ENCODE data around the gene CD53. TPM values are rescaled to one million over a fixed set of nuclear protein-coding genes. Genes with fewer than 3 reads are reported as not detected.
"Not testable (repeated sequence)": the region's sequence is repeated elsewhere in the genome, so short reads cannot be mapped to it uniquely, and the experiment has no call there.

The CD53 gene
- total RNA-seq, 1 donor from 2014 or later: not detected

DNA sequence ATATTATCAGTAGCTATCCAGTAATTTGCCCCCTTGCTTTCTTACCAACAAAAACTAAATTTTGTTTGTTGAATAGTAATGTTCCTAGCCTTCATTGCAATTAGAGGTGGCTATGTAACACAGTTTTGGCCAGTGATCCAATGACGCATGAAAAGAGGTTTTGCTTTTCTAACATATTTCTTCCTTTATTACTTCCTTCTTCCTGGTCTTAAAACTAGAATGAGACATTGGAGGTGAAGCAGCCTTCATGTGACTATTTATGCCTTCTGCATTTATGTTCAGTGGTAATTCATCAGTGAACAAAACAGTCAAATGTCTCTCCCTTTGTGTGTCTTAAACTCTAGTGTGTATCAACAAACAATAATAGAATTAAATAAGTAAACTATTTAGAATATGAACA, 55.2 kb downstream of the CD53 start:
- no peak overlapping the region for H3K27ac ChIP-seq
- H2AFZ ChIP-seq (replicated peaks): no peak overlapping the region
- H3K79me2 ChIP-seq (ENCODE audit: low read depth): no peaks in the 10 kb centered on the region
- no peak overlapping the region for H3K9ac ChIP-seq
- no peak overlapping the region for H3K27ac Mint-ChIP-seq
- H3K27me3 Mint-ChIP-seq (ENCODE audit: insufficient read depth, low read depth): peaks cover 2% of the 10 kb centered on the region
- H3K4me1 ChIP-seq: no peaks in the 10 kb centered on the region
- H3K36me3 ChIP-seq: no peaks in the 10 kb centered on the region
- H3K9me3 Mint-ChIP-seq: peaks cover 2% of the 10 kb centered on the region
- no peaks in the 10 kb centered on the region for H4K20me1 ChIP-seq (ENCODE audit: low read depth)
- TF ChIP-seq EZH2phosphoT487 (IDR thresholded peaks at IDR 0.05) (no peak), EZH2 (IDR thresholded peaks at IDR 0.05) (no peak)
- TF ChIP-seq, protein P1, sequence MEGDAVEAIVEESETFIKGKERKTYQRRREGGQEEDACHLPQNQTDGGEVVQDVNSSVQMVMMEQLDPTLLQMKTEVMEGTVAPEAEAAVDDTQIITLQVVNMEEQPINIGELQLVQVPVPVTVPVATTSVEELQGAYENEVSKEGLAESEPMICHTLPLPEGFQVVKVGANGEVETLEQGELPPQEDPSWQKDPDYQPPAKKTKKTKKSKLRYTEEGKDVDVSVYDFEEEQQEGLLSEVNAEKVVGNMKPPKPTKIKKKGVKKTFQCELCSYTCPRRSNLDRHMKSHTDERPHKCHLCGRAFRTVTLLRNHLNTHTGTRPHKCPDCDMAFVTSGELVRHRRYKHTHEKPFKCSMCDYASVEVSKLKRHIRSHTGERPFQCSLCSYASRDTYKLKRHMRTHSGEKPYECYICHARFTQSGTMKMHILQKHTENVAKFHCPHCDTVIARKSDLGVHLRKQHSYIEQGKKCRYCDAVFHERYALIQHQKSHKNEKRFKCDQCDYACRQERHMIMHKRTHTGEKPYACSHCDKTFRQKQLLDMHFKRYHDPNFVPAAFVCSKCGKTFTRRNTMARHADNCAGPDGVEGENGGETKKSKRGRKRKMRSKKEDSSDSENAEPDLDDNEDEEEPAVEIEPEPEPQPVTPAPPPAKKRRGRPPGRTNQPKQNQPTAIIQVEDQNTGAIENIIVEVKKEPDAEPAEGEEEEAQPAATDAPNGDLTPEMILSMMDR (IDR thresholded peaks at IDR 0.05): no peak
- H3K9me3 ChIP-seq (ENCODE audit: low read depth): no peaks in the 10 kb centered on the region
- no peaks in the 10 kb centered on the region for H3K27me3 ChIP-seq
- H3F3A ChIP-seq (ENCODE audit: low read depth): no peaks in the 10 kb centered on the region
- H3K4me1 Mint-ChIP-seq: no peaks in the 10 kb centered on the region
- no peak overlapping the region for H3K4me3 ChIP-seq
- DNase-seq (ENCODE audit: low spot score): no peak
- no peak overlapping the region for H3K4me2 ChIP-seq
- H3K4me3 Mint-ChIP-seq: no peak overlapping the region
- H3K36me3 Mint-ChIP-seq: no peaks in the 10 kb centered on the region

GRCh38 chr1:110928904-110929303, 56.0 kb downstream of the CD53 start:
- H2AFZ ChIP-seq (replicated peaks): no peak overlapping the region
- no peak overlapping the region for H3K4me3 ChIP-seq
- H3K9me3 ChIP-seq (ENCODE audit: low read depth): no peaks in the 10 kb centered on the region
- H3K4me2 ChIP-seq: no peak overlapping the region
- Mint-ChIP-seq H3K9me3 (peaks cover 2% of the 10 kb centered on the region), H3K36me3 (no peaks in the 10 kb centered on the region), H3K27ac (no peak overlapping the region), H3K4me1 (no peaks in the 10 kb centered on the region), H3K4me3 (no peak overlapping the region), H3K27me3 (ENCODE audit: insufficient read depth, low read depth) (peaks cover 2% of the 10 kb centered on the region)
- no peak for DNase-seq (ENCODE audit: low spot score)
- no peaks in the 10 kb centered on the region for H3F3A ChIP-seq (ENCODE audit: low read depth)
- no peaks in the 10 kb centered on the region for H3K79me2 ChIP-seq (ENCODE audit: low read depth)
- no peaks in the 10 kb centered on the region for H3K36me3 ChIP-seq
- H3K27me3 ChIP-seq: no peaks in the 10 kb centered on the region
- H3K27ac ChIP-seq: no peak overlapping the region
- H3K4me1 ChIP-seq: no peaks in the 10 kb centered on the region
- no peaks in the 10 kb centered on the region for H4K20me1 ChIP-seq (ENCODE audit: low read depth)
- TF ChIP-seq EZH2 (IDR thresholded peaks at IDR 0.05) (no peak), EZH2phosphoT487 (IDR thresholded peaks at IDR 0.05) (no peak)
- TF ChIP-seq, protein P1 (IDR thresholded peaks at IDR 0.05): no peak
- no peak overlapping the region for H3K9ac ChIP-seq

GRCh38 chr1:110931097-110931496, 58.1 kb downstream of the CD53 start:
- not testable (repeated sequence) for H3K9ac ChIP-seq; H3K4me1 Mint-ChIP-seq; H3K4me3 Mint-ChIP-seq; H3K27ac ChIP-seq; H3K36me3 ChIP-seq; H3K4me2 ChIP-seq; H3K9me3 ChIP-seq (ENCODE audit: low read depth); H3K27ac Mint-ChIP-seq; H3K27me3 ChIP-seq; DNase-seq (ENCODE audit: low spot score); H3F3A ChIP-seq (ENCODE audit: low read depth); H3K79me2 ChIP-seq (ENCODE audit: low read depth); H2AFZ ChIP-seq (replicated peaks); H3K4me1 ChIP-seq; H3K27me3 Mint-ChIP-seq (ENCODE audit: insufficient read depth, low read depth); H3K4me3 ChIP-seq; H4K20me1 ChIP-seq (ENCODE audit: low read depth); H3K9me3 Mint-ChIP-seq; H3K36me3 Mint-ChIP-seq

GRCh38 chr1:110936567-110936966, 63.6 kb downstream of the CD53 start:
- Histone ChIP-seq H3K27me3 (no peaks in the 10 kb centered on the region), H3K4me1 (no peaks in the 10 kb centered on the region), H3K4me2 (no peak overlapping the region), H3F3A (ENCODE audit: low read depth) (no peaks in the 10 kb centered on the region), H2AFZ (replicated peaks) (no peak overlapping the region), H3K27ac (no peak overlapping the region), H3K4me3 (no peak overlapping the region), H3K36me3 (no peaks in the 10 kb centered on the region), H4K20me1 (ENCODE audit: low read depth) (no peaks in the 10 kb centered on the region), H3K9ac (no peak overlapping the region), H3K9me3 (ENCODE audit: low read depth) (peaks cover 4% of the 10 kb centered on the region), H3K79me2 (ENCODE audit: low read depth) (no peaks in the 10 kb centered on the region)
- Mint-ChIP-seq H3K36me3 (no peaks in the 10 kb centered on the region), H3K4me3 (no peak overlapping the region), H3K27me3 (ENCODE audit: insufficient read depth, low read depth) (peaks cover under 1% of the 10 kb centered on the region), H3K4me1 (no peaks in the 10 kb centered on the region), H3K9me3 (peaks cover 6% of the 10 kb centered on the region), H3K27ac (no peak overlapping the region)
- no peak for TF ChIP-seq EZH2 (IDR thresholded peaks at IDR 0.05)
- TF ChIP-seq EZH2phosphoT487 (IDR thresholded peaks at IDR 0.05): no peak
- TF ChIP-seq, protein P1 (IDR thresholded peaks at IDR 0.05): no peak
- DNase-seq (ENCODE audit: low spot score): no peak
